ENCODE measurements around the gene DRAP1. TPM values are rescaled to one million over a fixed set of nuclear protein-coding genes. Genes with fewer than 3 reads are reported as not detected.

DRAP1 gene
- total and polyA plus RNA-seq, 9 of the 15 experiments (the other 6 are each of a cell fraction or from before 2014, with no cell fraction given): 9.6 to 200 (median 92.9) TPM

DNA sequence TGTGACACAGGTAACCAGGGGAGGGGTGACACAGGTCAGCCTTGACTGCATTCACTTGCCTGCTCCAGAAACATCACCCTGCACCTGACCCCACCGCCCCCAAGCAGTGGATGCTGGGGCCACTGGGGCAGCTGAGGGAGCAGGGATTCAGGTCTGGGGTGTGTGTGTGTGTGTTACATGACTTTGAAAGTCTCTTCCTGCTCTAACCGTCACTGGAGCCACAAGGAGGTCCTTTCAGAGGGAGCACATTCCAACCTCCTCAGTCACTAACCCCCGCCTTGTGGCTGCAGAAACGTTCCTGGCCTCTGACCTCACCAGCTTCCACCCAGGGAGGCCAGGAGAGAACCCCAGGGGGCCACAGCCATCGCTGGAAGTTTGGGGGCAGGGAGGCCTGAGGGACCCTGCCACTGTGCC lies 16.2 kb upstream of the DRAP1 start (continued):
- TF ChIP-seq, protein P1, sequence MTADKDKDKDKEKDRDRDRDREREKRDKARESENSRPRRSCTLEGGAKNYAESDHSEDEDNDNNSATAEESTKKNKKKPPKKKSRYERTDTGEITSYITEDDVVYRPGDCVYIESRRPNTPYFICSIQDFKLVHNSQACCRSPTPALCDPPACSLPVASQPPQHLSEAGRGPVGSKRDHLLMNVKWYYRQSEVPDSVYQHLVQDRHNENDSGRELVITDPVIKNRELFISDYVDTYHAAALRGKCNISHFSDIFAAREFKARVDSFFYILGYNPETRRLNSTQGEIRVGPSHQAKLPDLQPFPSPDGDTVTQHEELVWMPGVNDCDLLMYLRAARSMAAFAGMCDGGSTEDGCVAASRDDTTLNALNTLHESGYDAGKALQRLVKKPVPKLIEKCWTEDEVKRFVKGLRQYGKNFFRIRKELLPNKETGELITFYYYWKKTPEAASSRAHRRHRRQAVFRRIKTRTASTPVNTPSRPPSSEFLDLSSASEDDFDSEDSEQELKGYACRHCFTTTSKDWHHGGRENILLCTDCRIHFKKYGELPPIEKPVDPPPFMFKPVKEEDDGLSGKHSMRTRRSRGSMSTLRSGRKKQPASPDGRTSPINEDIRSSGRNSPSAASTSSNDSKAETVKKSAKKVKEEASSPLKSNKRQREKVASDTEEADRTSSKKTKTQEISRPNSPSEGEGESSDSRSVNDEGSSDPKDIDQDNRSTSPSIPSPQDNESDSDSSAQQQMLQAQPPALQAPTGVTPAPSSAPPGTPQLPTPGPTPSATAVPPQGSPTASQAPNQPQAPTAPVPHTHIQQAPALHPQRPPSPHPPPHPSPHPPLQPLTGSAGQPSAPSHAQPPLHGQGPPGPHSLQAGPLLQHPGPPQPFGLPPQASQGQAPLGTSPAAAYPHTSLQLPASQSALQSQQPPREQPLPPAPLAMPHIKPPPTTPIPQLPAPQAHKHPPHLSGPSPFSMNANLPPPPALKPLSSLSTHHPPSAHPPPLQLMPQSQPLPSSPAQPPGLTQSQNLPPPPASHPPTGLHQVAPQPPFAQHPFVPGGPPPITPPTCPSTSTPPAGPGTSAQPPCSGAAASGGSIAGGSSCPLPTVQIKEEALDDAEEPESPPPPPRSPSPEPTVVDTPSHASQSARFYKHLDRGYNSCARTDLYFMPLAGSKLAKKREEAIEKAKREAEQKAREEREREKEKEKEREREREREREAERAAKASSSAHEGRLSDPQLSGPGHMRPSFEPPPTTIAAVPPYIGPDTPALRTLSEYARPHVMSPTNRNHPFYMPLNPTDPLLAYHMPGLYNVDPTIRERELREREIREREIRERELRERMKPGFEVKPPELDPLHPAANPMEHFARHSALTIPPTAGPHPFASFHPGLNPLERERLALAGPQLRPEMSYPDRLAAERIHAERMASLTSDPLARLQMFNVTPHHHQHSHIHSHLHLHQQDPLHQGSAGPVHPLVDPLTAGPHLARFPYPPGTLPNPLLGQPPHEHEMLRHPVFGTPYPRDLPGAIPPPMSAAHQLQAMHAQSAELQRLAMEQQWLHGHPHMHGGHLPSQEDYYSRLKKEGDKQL (CRISPR knock-in tag; IDR thresholded peaks at IDR 0.05; ENCODE audit: borderline replicate concordance): no peak
- TF ChIP-seq MAZ (CRISPR knock-in tag; conservative IDR thresholded peaks at IDR 0.05 in 1 of 2, IDR thresholded peaks at IDR 0.05 in 1 of 2): peak; percentile 50 to 76
- no peak for TF ChIP-seq PHF8 (IDR thresholded peaks at IDR 0.05; ENCODE audit: borderline replicate concordance, low read length)
- TF ChIP-seq, protein P2, sequence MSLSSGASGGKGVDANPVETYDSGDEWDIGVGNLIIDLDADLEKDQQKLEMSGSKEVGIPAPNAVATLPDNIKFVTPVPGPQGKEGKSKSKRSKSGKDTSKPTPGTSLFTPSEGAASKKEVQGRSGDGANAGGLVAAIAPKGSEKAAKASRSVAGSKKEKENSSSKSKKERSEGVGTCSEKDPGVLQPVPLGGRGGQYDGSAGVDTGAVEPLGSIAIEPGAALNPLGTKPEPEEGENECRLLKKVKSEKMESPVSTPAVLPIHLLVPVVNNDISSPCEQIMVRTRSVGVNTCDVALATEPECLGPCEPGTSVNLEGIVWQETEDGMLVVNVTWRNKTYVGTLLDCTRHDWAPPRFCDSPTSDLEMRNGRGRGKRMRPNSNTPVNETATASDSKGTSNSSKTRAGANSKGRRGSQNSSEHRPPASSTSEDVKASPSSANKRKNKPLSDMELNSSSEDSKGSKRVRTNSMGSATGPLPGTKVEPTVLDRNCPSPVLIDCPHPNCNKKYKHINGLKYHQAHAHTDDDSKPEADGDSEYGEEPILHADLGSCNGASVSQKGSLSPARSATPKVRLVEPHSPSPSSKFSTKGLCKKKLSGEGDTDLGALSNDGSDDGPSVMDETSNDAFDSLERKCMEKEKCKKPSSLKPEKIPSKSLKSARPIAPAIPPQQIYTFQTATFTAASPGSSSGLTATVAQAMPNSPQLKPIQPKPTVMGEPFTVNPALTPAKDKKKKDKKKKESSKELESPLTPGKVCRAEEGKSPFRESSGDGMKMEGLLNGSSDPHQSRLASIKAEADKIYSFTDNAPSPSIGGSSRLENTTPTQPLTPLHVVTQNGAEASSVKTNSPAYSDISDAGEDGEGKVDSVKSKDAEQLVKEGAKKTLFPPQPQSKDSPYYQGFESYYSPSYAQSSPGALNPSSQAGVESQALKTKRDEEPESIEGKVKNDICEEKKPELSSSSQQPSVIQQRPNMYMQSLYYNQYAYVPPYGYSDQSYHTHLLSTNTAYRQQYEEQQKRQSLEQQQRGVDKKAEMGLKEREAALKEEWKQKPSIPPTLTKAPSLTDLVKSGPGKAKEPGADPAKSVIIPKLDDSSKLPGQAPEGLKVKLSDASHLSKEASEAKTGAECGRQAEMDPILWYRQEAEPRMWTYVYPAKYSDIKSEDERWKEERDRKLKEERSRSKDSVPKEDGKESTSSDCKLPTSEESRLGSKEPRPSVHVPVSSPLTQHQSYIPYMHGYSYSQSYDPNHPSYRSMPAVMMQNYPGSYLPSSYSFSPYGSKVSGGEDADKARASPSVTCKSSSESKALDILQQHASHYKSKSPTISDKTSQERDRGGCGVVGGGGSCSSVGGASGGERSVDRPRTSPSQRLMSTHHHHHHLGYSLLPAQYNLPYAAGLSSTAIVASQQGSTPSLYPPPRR (CRISPR knock-in tag; IDR thresholded peaks at IDR 0.05; ENCODE audit: borderline replicate concordance): no peak
- TF ChIP-seq, protein P3, sequence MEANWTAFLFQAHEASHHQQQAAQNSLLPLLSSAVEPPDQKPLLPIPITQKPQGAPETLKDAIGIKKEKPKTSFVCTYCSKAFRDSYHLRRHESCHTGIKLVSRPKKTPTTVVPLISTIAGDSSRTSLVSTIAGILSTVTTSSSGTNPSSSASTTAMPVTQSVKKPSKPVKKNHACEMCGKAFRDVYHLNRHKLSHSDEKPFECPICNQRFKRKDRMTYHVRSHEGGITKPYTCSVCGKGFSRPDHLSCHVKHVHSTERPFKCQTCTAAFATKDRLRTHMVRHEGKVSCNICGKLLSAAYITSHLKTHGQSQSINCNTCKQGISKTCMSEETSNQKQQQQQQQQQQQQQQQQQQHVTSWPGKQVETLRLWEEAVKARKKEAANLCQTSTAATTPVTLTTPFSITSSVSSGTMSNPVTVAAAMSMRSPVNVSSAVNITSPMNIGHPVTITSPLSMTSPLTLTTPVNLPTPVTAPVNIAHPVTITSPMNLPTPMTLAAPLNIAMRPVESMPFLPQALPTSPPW (CRISPR knock-in tag; IDR thresholded peaks at IDR 0.05): peak; percentile 44; the same call in 1 of the 2 replicates
- TF ChIP-seq CREM (IDR thresholded peaks at IDR 0.05; ENCODE audit: low read depth): peak; percentile 58; the same call in 1 of the 2 replicates
- TF ChIP-seq ZNF354B (CRISPR knock-in tag; IDR thresholded peaks at IDR 0.05): no peak
- TF ChIP-seq ATF1 (CRISPR knock-in tag; IDR thresholded peaks at IDR 0.05): no peak
- TF ChIP-seq ATF1 (tag; IDR thresholded peaks at IDR 0.05): 0 out of 2 replicates have a peak, but pooled peaks have one; percentile 11
- 0 out of 4 replicates have a peak, but pooled peaks of 1 of the 2 experiments have one; percentile 33 for TF ChIP-seq ARNT (IDR thresholded peaks at IDR 0.05)
- 0 out of 2 replicates have a peak, but pooled peaks have one; percentile 37 for TF ChIP-seq ATF7 (IDR thresholded peaks at IDR 0.05)
- peak; percentile 41; the same call in 1 of the 2 replicates for TF ChIP-seq CBFA2T3 (IDR thresholded peaks at IDR 0.05)
- no peak for TF ChIP-seq ERF (CRISPR knock-in tag; IDR thresholded peaks at IDR 0.05)
- TF ChIP-seq SMARCA4 (IDR thresholded peaks at IDR 0.05): peak; percentile 30; the same call in 1 of the 2 replicates
- TF ChIP-seq ZBTB7A (IDR thresholded peaks at IDR 0.05; ENCODE audit: borderline replicate concordance, control insufficient read depth, low read depth, low read length): peak; percentile 55; the same call in 1 of the 2 replicates
- TF ChIP-seq RNF2 (IDR thresholded peaks at IDR 0.05): peak; percentile 71; the same call in 1 of the 2 replicates
- TF ChIP-seq NR2C1 (IDR thresholded peaks at IDR 0.05): peak; percentile 79
- TF ChIP-seq NR2C1 (tag; IDR thresholded peaks at IDR 0.05): peak; percentile 77
- TF ChIP-seq KLF13 (tag; IDR thresholded peaks at IDR 0.05; ENCODE audit: borderline replicate concordance, low read depth): no peak
